Transverse colon (tissue), 4 donors: ENCODE data around the gene VSTM4. TPM values are rescaled to one million over a fixed set of nuclear protein-coding genes. Genes with fewer than 3 reads are reported as not detected.

Source experiments
- DNase-seq: peaks from one replicate; pipeline ENCODE4 v3.0.0-alpha.2; 2019
- H3K27ac ChIP-seq, 4 donors: fragments of 200-600 bp; sonication (generic); 2 replicates each; pipeline ENCODE4 v1.5.1; 2016 to 2018; ENCODE audit warnings: inconsistent platforms in 4 of 4
- H3K27me3 ChIP-seq: fragments of 200-600 bp; sonication (generic); 2 replicates; pipeline ENCODE4 v1.5.1; 2017; ENCODE audit warnings: inconsistent platforms
- H3K36me3 ChIP-seq, 4 donors: fragments of 200-600 bp; sonication (generic); 2 replicates each; pipeline ENCODE4 v1.5.1; 2017 to 2019; ENCODE audit warnings: inconsistent platforms in 4 of 4
- H3K4me1 ChIP-seq, 4 donors: fragments of 200-600 bp; sonication (generic); 2 replicates each; pipeline ENCODE4 v1.5.1; 2017 to 2020; ENCODE audit warnings: inconsistent platforms in 4 of 4
- H3K4me3 ChIP-seq, 4 donors: fragments of 200-600 bp; sonication (generic); 1 replicate in 1 of 4; 2 replicates in 3 of 4; pipeline versions ENCODE4 v1.5.1 to v1.6.1; 2017 to 2019; ENCODE audit warnings: inconsistent platforms in 4 of 4
- H3K9me3 ChIP-seq, 2 donors: fragments of 200-600 bp; sonication (generic); 2 replicates each; pipeline ENCODE4 v1.5.1; 2017 to 2019; ENCODE audit warnings: inconsistent platforms in 2 of 2
- EP300 ChIP-seq: sonication (generic); formaldehyde crosslinking; IDR thresholded peaks from one replicate; pipeline ENCODE4 v1.6.1; 2017; ENCODE audit warnings: antibody characterized with exemption, low read depth
- POLR2A ChIP-seq: fragments of 450-650 bp; IDR thresholded peaks from one replicate; pipeline ENCODE4 v1.6.1; 2016; ENCODE audit warnings: antibody characterized with exemption, mild to moderate bottlenecking, moderate library complexity
- POLR2AphosphoS5 ChIP-seq, 3 donors: sonication (generic); formaldehyde crosslinking; IDR thresholded peaks; one replicate each; pipeline ENCODE4 v1.6.1; 2016; ENCODE audit warnings: antibody characterized with exemption in 3 of 3
- WGBS, 2 donors: methylation state at CpG; one replicate each; pipeline ENCODE4 v1.1.5; 2018; ENCODE audit warnings: low coverage in 1 of 2; 5-methylcytosine and 5-hydroxymethylcytosine counted together
- in situ Hi-C, 4 donors: fragments of 200-750 bp; cut with MboI; loops; one replicate each; pipeline versions ENCODE4 v1.15.0 to v1.15.1; 2017; ENCODE audit warnings: low sequenced_read_pairs in 3 of 4, low pct_ligation_motif_present in 1 of 4, low pct_unique_long_range_greater_than_20kb in 1 of 4
- intact Hi-C: fragments of 100-400 bp; cut with DNase I; formaldehyde crosslinking; loops from one replicate; pipeline ENCODE4 v1.15.1; 2023; ENCODE audit warnings: low total_unique reads
- total RNA-seq, 4 donors: library from RNA; depleted of rRNA; stranded (reverse); fragments of >200 nt; gene quantifications; one replicate each; pipeline ENCODE4 v1.1.0, GENCODE V29; 2016
- TF ChIP-seq, protein P1 (sequence below), 5 experiments: fragments of 200-600 bp in 3 of 5; fragments of 450-650 bp in 2 of 5; sonication (generic) in 3 of 5; IDR thresholded peaks; 1 replicate in 2 of 5; 2 replicates in 3 of 5; pipeline ENCODE4 v1.5.1; 2016 to 2017; ENCODE audit warnings: antibody characterized with exemption in 5 of 5, inconsistent platforms in 3 of 5, mild to moderate bottlenecking in 2 of 5, moderate library complexity in 1 of 5

The VSTM4 gene
- total RNA-seq, 4 donors from 2014 or later, result 2.2 to 6.0 (median 3.9) TPM

DNA sequence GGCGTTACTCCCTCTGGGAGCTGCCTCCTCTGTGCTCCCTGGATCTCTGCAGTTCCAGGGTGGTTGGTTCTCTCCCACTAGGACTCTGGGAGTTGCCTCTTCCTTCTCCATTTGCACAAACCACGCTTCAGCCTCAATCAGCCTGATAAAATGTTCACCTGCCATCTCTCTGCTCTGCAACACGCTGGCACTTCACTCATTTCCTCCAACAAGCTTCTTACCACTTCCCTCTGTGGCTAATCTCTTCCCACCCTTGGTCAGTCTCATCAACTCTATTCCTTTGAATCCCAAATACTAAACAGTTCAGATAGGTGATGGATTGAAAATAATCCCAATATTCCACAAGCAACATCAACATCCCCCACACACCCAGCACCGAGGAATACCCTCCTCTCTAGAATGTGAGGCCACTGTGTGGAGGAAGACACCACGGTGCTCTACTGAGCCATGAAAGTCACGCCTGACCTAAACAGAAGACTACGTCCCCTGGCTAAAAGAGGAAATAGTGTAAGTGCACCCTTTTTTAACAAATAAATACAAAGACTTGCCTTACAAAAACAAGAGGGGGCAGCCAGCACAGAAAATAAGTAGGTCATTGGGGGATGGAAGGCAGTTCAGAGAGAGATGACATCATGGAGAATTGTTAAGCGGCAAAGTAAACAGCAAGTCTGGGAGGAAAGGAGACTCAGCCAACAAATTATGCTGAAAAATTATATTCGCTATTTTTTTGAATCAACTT is 20.4 kb upstream of the VSTM4 start:
- peaks cover 0 to 5% (median 2%) of the 10 kb centered on the region in 4 donors for H3K4me1 ChIP-seq
- peak overlapping the region in 1 of 4 donors; percentile 64 for H3K27ac ChIP-seq
- no peaks in the 10 kb centered on the region for H3K36me3 ChIP-seq
- in situ Hi-C loops (no loop called here), intact Hi-C loops (no loop called here)
- 50 to 61% methylated on average over 6 to 9 of the region's 9 CpGs for WGBS, 2 donors
- no peaks in the 10 kb centered on the region for H3K9me3 ChIP-seq
- no peaks in the 10 kb centered on the region for H3K27me3 ChIP-seq
- H3K4me3 ChIP-seq, result no peak overlapping the region
- DNase-seq, result no peak
- TF ChIP-seq POLR2AphosphoS5 (IDR thresholded peaks at IDR 0.05), result no peak
- TF ChIP-seq POLR2A, result no peak
- TF ChIP-seq, protein P1, sequence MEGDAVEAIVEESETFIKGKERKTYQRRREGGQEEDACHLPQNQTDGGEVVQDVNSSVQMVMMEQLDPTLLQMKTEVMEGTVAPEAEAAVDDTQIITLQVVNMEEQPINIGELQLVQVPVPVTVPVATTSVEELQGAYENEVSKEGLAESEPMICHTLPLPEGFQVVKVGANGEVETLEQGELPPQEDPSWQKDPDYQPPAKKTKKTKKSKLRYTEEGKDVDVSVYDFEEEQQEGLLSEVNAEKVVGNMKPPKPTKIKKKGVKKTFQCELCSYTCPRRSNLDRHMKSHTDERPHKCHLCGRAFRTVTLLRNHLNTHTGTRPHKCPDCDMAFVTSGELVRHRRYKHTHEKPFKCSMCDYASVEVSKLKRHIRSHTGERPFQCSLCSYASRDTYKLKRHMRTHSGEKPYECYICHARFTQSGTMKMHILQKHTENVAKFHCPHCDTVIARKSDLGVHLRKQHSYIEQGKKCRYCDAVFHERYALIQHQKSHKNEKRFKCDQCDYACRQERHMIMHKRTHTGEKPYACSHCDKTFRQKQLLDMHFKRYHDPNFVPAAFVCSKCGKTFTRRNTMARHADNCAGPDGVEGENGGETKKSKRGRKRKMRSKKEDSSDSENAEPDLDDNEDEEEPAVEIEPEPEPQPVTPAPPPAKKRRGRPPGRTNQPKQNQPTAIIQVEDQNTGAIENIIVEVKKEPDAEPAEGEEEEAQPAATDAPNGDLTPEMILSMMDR (IDR thresholded peaks at IDR 0.05), result no peak
- no peak for TF ChIP-seq EP300

- intact Hi-C loops (no loop called here), in situ Hi-C loops (no loop called here)
- no peaks in the 10 kb centered on the region for H3K36me3 ChIP-seq
- 60% methylated on average over 3 of the region's 3 CpGs; no CpG with 5 or more reads in 1 of the 2 donors for WGBS, 2 donors
- no peak overlapping the region for H3K4me3 ChIP-seq
- H3K9me3 ChIP-seq, result no peaks in the 10 kb centered on the region
- peaks cover 0 to 5% (median under 1%) of the 10 kb centered on the region in 4 donors for H3K4me1 ChIP-seq
- no peak overlapping the region for H3K27ac ChIP-seq
- TF ChIP-seq EP300 (no peak), POLR2A (no peak), POLR2AphosphoS5 (IDR thresholded peaks at IDR 0.05) (no peak)
- TF ChIP-seq, protein P1 (IDR thresholded peaks at IDR 0.05), result no peak
- no peaks in the 10 kb centered on the region for H3K27me3 ChIP-seq
- DNase-seq, result no peak
Observed at GRCh38 chr10:49134327-49134726, 19.0 kb upstream of the VSTM4 start.

GRCh38 chr10:49133706-49134248 is 18.5 kb upstream of the VSTM4 start, which contains the start of gene FAM170B:
TSS of gene FAM170B (minus strand) at chr10:49134021. CDS start at chr10:49133918, 103 bp downstream.
- Histone ChIP-seq H3K4me1 (peaks cover 0 to 4% (median 0%) of the 10 kb centered on the region in 4 donors), H3K9me3 (no peaks in the 10 kb centered on the region), H3K36me3 (no peaks in the 10 kb centered on the region), H3K27ac (peak within 1 kb of the TSS in 1 of 4 donors; percentile 12), H3K4me3 (no peak within 1 kb of the TSS), H3K27me3 (no peaks in the 10 kb centered on the region)
- in situ Hi-C loops, result no loop called here
- TF ChIP-seq POLR2AphosphoS5 (IDR thresholded peaks at IDR 0.05), result no peak
- no peak for TF ChIP-seq POLR2A
- TF ChIP-seq, protein P1 (IDR thresholded peaks at IDR 0.05), result no peak
- no peak for TF ChIP-seq EP300
- DNase-seq, result no peak
- 65% methylated on average over 5 of the region's 5 CpGs; no CpG with 5 or more reads in 1 of the 2 donors for WGBS, 2 donors
- intact Hi-C loops, result no loop called here

DNA sequence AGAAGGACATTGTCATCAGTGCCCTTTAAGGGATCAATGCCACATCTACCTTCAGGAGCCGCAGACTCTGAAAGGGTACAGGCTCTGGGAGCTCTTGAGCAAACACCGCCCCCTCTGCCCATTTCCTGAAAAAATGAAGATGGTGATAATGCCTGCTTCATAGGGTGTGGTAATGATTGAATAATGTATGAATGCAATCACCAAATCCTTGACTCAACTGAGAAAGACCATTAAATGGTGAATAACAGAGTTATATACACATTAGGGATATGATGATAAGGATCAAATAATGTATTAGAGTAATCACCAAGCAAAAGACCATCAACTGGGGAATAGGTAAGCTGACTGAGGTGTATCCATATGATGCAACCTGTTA is 17.0 kb upstream of the VSTM4 start:
- H3K27ac ChIP-seq, result no peak overlapping the region
- no peaks in the 10 kb centered on the region for H3K27me3 ChIP-seq
- no peak for DNase-seq
- H3K4me1 ChIP-seq, result no peaks in the 10 kb centered on the region
- 87% methylated on average over 2 of the region's 2 CpGs; no CpG with 5 or more reads in 1 of the 2 donors for WGBS, 2 donors
- TF ChIP-seq, protein P1 (IDR thresholded peaks at IDR 0.05), result no peak
- TF ChIP-seq EP300, result no peak
- no peak for TF ChIP-seq POLR2A
- no peak for TF ChIP-seq POLR2AphosphoS5 (IDR thresholded peaks at IDR 0.05)
- no peak overlapping the region for H3K4me3 ChIP-seq
- in situ Hi-C loops, result no loop called here
- H3K36me3 ChIP-seq, result no peaks in the 10 kb centered on the region
- intact Hi-C loops, result no loop called here
- H3K9me3 ChIP-seq, result no peaks in the 10 kb centered on the region
